DND-41 (cell line): ENCODE results near the gene NUDT4.

ENCODE experiments used
- ATAC-seq: fragments of 200-7000 bp; cut with Tn5 transposase; 3 replicates; pipeline ENCODE4 v1.9.1; 2021; ENCODE audit warnings: low read depth; ENCODE audit not compliant: insufficient read depth
- DNase-seq: peaks from one replicate; pipeline ENCODE4 v3.0.0-alpha.2; 2020
- H2AFZ ChIP-seq: 2 replicates; pipeline ENCODE4 v1.6.0; 2012; ENCODE audit warnings: low read depth, low read length
- H3K27ac ChIP-seq: 2 replicates; pipeline ENCODE4 v1.5.1; 2012; ENCODE audit warnings: low read length, inconsistent platforms
- H3K27me3 ChIP-seq: fragments of 200-600 bp; sonication (generic); 2 replicates; pipeline ENCODE4 v1.6.0; 2012; ENCODE audit warnings: low read length, mild to moderate bottlenecking, inconsistent platforms; ENCODE audit not compliant: insufficient read depth, poor library complexity
- H3K36me3 ChIP-seq: 2 replicates; pipeline ENCODE4 v1.5.1; 2012; ENCODE audit warnings: low read length, inconsistent platforms; ENCODE audit not compliant: insufficient read depth
- H3K4me1 ChIP-seq: 2 replicates; pipeline ENCODE4 v1.5.1; 2012; ENCODE audit warnings: mild to moderate bottlenecking, low read length; ENCODE audit not compliant: insufficient read depth
- H3K4me2 ChIP-seq: 2 replicates; pipeline ENCODE4 v1.6.0; 2012; ENCODE audit warnings: mild to moderate bottlenecking, moderate library complexity, low read length, inconsistent platforms; ENCODE audit not compliant: insufficient read depth
- H3K4me3 ChIP-seq, 2 experiments: fragments of 200-600 bp in 1 of 2; shearing (Covaris generic) in 1 of 2; 2 replicates each; pipeline ENCODE4 v1.5.1; 2012 to 2016; ENCODE audit warnings: inconsistent platforms in 2 of 2, low read length in 2 of 2, mild to moderate bottlenecking in 2 of 2, low read depth in 1 of 2, moderate library complexity in 1 of 2
- H3K79me2 ChIP-seq: 2 replicates; pipeline ENCODE4 v1.6.0; 2012; ENCODE audit warnings: low read length, inconsistent platforms; ENCODE audit not compliant: insufficient read depth
- H3K9ac ChIP-seq: 2 replicates; pipeline ENCODE4 v1.6.0; 2012; ENCODE audit warnings: low read depth, mild to moderate bottlenecking, inconsistent platforms, low read length, moderate library complexity
- H3K9me3 ChIP-seq: 2 replicates; pipeline ENCODE4 v1.5.1; 2012; ENCODE audit warnings: low read length, moderate library complexity, mild to moderate bottlenecking, inconsistent platforms; ENCODE audit not compliant: insufficient read depth, severe bottlenecking
- H4K20me1 ChIP-seq: 2 replicates; pipeline ENCODE4 v1.6.0; 2012; ENCODE audit warnings: low read length; ENCODE audit not compliant: insufficient read depth
- CTCF ChIP-seq: IDR thresholded peaks from 2 replicates; pipeline ENCODE4 v1.5.1; 2012; ENCODE audit warnings: borderline replicate concordance, low read length, moderate library complexity, mild to moderate bottlenecking; ENCODE audit not compliant: poor library complexity, severe bottlenecking; ENCODE audit errors: extremely low read depth
- EZH2 ChIP-seq: IDR thresholded peaks from 3 replicates; pipeline ENCODE4 v1.6.1; 2012; ENCODE audit warnings: borderline replicate concordance, low read depth, mild to moderate bottlenecking, moderate library complexity, low read length, inconsistent platforms; ENCODE audit not compliant: severe bottlenecking

The NUDT4 gene

DNA sequence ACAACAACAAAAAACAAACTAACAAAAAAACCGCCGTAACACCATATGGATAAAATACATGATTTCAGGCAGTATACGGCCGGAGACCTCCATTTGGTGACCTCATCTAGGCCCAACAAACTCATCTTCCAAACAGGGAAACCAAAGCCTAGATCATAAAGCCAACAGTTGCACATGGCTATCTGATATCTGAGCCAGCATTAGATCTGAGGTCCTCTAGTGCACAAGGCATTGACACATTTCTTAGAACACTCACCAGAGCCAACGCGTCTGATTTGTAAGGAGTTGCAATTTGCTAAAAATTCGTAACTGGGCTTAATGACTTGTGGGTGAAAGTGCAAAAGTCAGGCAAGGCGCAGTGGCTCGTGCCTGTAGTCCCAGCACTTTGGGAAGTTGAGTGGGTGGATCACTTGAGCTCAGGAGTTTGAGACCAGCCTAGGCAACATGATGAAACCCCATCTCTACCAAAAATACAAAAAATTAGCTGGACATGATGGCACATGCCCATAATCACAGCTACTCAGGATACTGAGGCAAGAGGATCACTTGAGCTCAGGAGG is 42.0 kb upstream of the NUDT4 start:
- Histone ChIP-seq H3K27ac (no peak overlapping the region), H3K4me2 (no peak overlapping the region), H3K27me3 (no peaks in the 10 kb centered on the region), H3K9ac (no peak overlapping the region), H4K20me1 (no peaks in the 10 kb centered on the region), H3K4me3 (no peak overlapping the region), H3K79me2 (no peaks in the 10 kb centered on the region), H3K4me1 (no peaks in the 10 kb centered on the region), H3K36me3 (no peaks in the 10 kb centered on the region), H3K9me3 (no peaks in the 10 kb centered on the region), H2AFZ (no peak overlapping the region)
- ATAC-seq, result no peak
- TF ChIP-seq EZH2 (no peak), CTCF (no peak)
- no peak for DNase-seq

- Histone ChIP-seq H3K27me3 (no peaks in the 10 kb centered on the region), H3K4me3 (no peak overlapping the region), H3K4me2 (no peak overlapping the region), H3K27ac (no peak overlapping the region), H3K36me3 (no peaks in the 10 kb centered on the region), H3K4me1 (no peaks in the 10 kb centered on the region), H2AFZ (no peak overlapping the region), H3K9me3 (no peaks in the 10 kb centered on the region), H3K79me2 (no peaks in the 10 kb centered on the region), H3K9ac (no peak overlapping the region), H4K20me1 (no peaks in the 10 kb centered on the region)
- DNase-seq (no peak), ATAC-seq (no peak)
- no peak for TF ChIP-seq EZH2
- no peak for TF ChIP-seq CTCF
These were observed 41.4 kb upstream of the NUDT4 start for GRCh38 chr12:93336291-93336741.

GRCh38 chr12:93338598-93338997 is 39.1 kb upstream of the NUDT4 start:
- TF ChIP-seq EZH2, result no peak
- TF ChIP-seq CTCF, result no peak
- no peaks in the 10 kb centered on the region for H3K79me2 ChIP-seq
- no peak overlapping the region for H3K4me3 ChIP-seq
- no peak overlapping the region for H2AFZ ChIP-seq
- H3K27ac ChIP-seq, result no peak overlapping the region
- no peaks in the 10 kb centered on the region for H3K36me3 ChIP-seq
- no peaks in the 10 kb centered on the region for H3K9me3 ChIP-seq
- no peak overlapping the region for H3K4me2 ChIP-seq
- H3K9ac ChIP-seq, result no peak overlapping the region
- H4K20me1 ChIP-seq, result no peaks in the 10 kb centered on the region
- ATAC-seq (no peak), DNase-seq (no peak)
- H3K27me3 ChIP-seq, result no peaks in the 10 kb centered on the region
- no peaks in the 10 kb centered on the region for H3K4me1 ChIP-seq
